ENCODE results near the gene SLC25A15. TPM values are rescaled to one million over a fixed set of nuclear protein-coding genes. Genes with fewer than 3 reads are reported as not detected.
"Not testable (repeated sequence)": the region's sequence is repeated elsewhere in the genome, so short reads cannot be mapped to it uniquely, and the experiment has no call there.

SLC25A15 gene
- total RNA-seq, 3 donors from 2014 or later (not counting 1 experiment from before 2014, with no cell fraction given) = 4.0 to 6.0 (median 5.8) TPM

GRCh38 chr13:40818926-40819325, 29.5 kb downstream of the SLC25A15 start:
- Histone ChIP-seq H3K27me3 (ENCODE audit: control insufficient read depth, insufficient read depth, low read length) (no peaks in the 10 kb centered on the region), H3K4me1 (ENCODE audit: control insufficient read depth, insufficient read depth, low read length) (peaks cover 3% of the 10 kb centered on the region), H3K36me3 (ENCODE audit: control insufficient read depth, insufficient read depth, low read length) (no peaks in the 10 kb centered on the region), H3K9me3 (ENCODE audit: control insufficient read depth, insufficient read depth, low read length) (no peaks in the 10 kb centered on the region), H3K4me3 (ENCODE audit: low read length) (no peak overlapping the region), H3K27ac (ENCODE audit: low read length) (no peak overlapping the region)
- Mint-ChIP-seq H3K4me3 (no peak overlapping the region), H3K27me3 (ENCODE audit: low read depth in 2 of 2) (no peaks in the 10 kb centered on the region), H3K9me3 (no peaks in the 10 kb centered on the region), H3K36me3 (peaks cover 15% of the 10 kb centered on the region), H3K4me1 (no peaks in the 10 kb centered on the region), H3K27ac (no peak overlapping the region)
- 83% methylated on average over 4 of the region's 5 CpGs for WGBS (ENCODE audit: insufficient coverage)
- DNase-seq = no peak
- intact Hi-C loops (cut with micrococcal nuclease) = no loop called here
- no peak for ATAC-seq
- TF ChIP-seq CTCF (IDR thresholded peaks at IDR 0.05) = no peak

GRCh38 chr13:40819797-40820315, 30.4 kb downstream of the SLC25A15 start:
- H3K9me3 Mint-ChIP-seq = no peaks in the 10 kb centered on the region
- ATAC-seq (no peak), DNase-seq (no peak)
- no peak overlapping the region for H3K27ac Mint-ChIP-seq
- no peaks in the 10 kb centered on the region for H3K27me3 Mint-ChIP-seq (ENCODE audit: low read depth in 2 of 2)
- H3K36me3 Mint-ChIP-seq = peaks cover 15% of the 10 kb centered on the region
- no peak overlapping the region for H3K4me3 Mint-ChIP-seq
- H3K27ac ChIP-seq (ENCODE audit: low read length) = no peak overlapping the region
- no peaks in the 10 kb centered on the region for H3K4me1 ChIP-seq (ENCODE audit: control insufficient read depth, insufficient read depth, low read length)
- TF ChIP-seq CTCF (IDR thresholded peaks at IDR 0.05) = no peak
- H3K9me3 ChIP-seq (ENCODE audit: control insufficient read depth, insufficient read depth, low read length) = no peaks in the 10 kb centered on the region
- 50% methylated on average over 1 of the region's 1 CpG for WGBS (ENCODE audit: insufficient coverage)
- H3K36me3 ChIP-seq (ENCODE audit: control insufficient read depth, insufficient read depth, low read length) = no peaks in the 10 kb centered on the region
- H3K4me1 Mint-ChIP-seq = no peaks in the 10 kb centered on the region
- no peak overlapping the region for H3K4me3 ChIP-seq (ENCODE audit: low read length)
- H3K27me3 ChIP-seq (ENCODE audit: control insufficient read depth, insufficient read depth, low read length) = no peaks in the 10 kb centered on the region
- intact Hi-C loops (cut with micrococcal nuclease) = no loop called here

- H3K27me3 ChIP-seq (ENCODE audit: control insufficient read depth, insufficient read depth, low read length); H3K4me3 ChIP-seq (ENCODE audit: low read length); intact Hi-C loops (cut with micrococcal nuclease); ATAC-seq; DNase-seq; H3K4me3 Mint-ChIP-seq; H3K27ac ChIP-seq (ENCODE audit: low read length); H3K9me3 ChIP-seq (ENCODE audit: control insufficient read depth, insufficient read depth, low read length); H3K9me3 Mint-ChIP-seq; H3K27me3 Mint-ChIP-seq (ENCODE audit: low read depth in 2 of 2); H3K4me1 Mint-ChIP-seq; H3K36me3 ChIP-seq (ENCODE audit: control insufficient read depth, insufficient read depth, low read length); H3K4me1 ChIP-seq (ENCODE audit: control insufficient read depth, insufficient read depth, low read length); H3K27ac Mint-ChIP-seq: not testable (repeated sequence)
- peaks cover 11% of the 10 kb centered on the region for H3K36me3 Mint-ChIP-seq
- WGBS (ENCODE audit: insufficient coverage) = no CpG with 5 or more reads among the region's 2 CpGs
Observed at GRCh38 chr13:40839725-40840124, 50.3 kb downstream of the SLC25A15 start.

GRCh38 chr13:40840955-40841354, 51.5 kb downstream of the SLC25A15 start:
- H3K36me3 ChIP-seq (ENCODE audit: control insufficient read depth, insufficient read depth, low read length); H3K4me3 Mint-ChIP-seq; intact Hi-C loops (cut with micrococcal nuclease); H3K9me3 ChIP-seq (ENCODE audit: control insufficient read depth, insufficient read depth, low read length); H3K4me1 Mint-ChIP-seq; H3K4me1 ChIP-seq (ENCODE audit: control insufficient read depth, insufficient read depth, low read length); H3K27ac ChIP-seq (ENCODE audit: low read length); H3K4me3 ChIP-seq (ENCODE audit: low read length); DNase-seq; H3K27me3 ChIP-seq (ENCODE audit: control insufficient read depth, insufficient read depth, low read length); H3K9me3 Mint-ChIP-seq; H3K27ac Mint-ChIP-seq; H3K27me3 Mint-ChIP-seq (ENCODE audit: low read depth in 2 of 2); ATAC-seq: not testable (repeated sequence)
- 100% methylated on average over 2 of the region's 2 CpGs for WGBS (ENCODE audit: insufficient coverage)
- peaks cover 12% of the 10 kb centered on the region for H3K36me3 Mint-ChIP-seq

Other genes with a start within 250 kb of the SLC25A15 start
- 10 to 100 TPM; 23.9 to 29.8 (median 27.6) TPM for gene FOXO1, start 123.0 kb upstream of the SLC25A15 start, total RNA-seq
- gene MRPS31, start 18.4 kb upstream of the SLC25A15 start, total RNA-seq = 10 to 100 TPM; 13.6 to 19.6 (median 13.8) TPM
- gene ELF1, start 229.7 kb downstream of the SLC25A15 start, total RNA-seq = 100 to 1,000 TPM; 174 to 216 (median 193) TPM

All from natural killer cell (primary cell).